Adrenal gland (tissue), 12 donors: Measurements from ENCODE around the gene KRT72. TPM values are rescaled to one million over a fixed set of nuclear protein-coding genes. Genes with fewer than 3 reads are reported as not detected.

Experiments used
- DNase-seq, 7 donors: peaks; one replicate each; pipeline ENCODE4 v3.0.0-alpha.2; 2019 to 2020
- H3K27ac ChIP-seq, 5 donors: fragments of 200-600 bp; sonication (generic) in 4 of 5; 1 replicate in 3 of 5; 2 replicates in 2 of 5; pipeline versions ENCODE4 v1.5.1 to v1.8.0; 2016 to 2020; ENCODE audit warnings: mild to moderate bottlenecking in 1 of 5
- H3K27me3 ChIP-seq: fragments of 200-600 bp; 2 replicates; pipeline ENCODE4 v1.8.0; 2021
- H3K36me3 ChIP-seq, 2 donors: fragments of 200-600 bp; replicated peaks in 1 of 2; 1 replicate in 1 of 2; 2 replicates in 1 of 2; pipeline versions ENCODE4 v1.5.1 to v1.8.0; 2018 to 2022
- H3K4me1 ChIP-seq, 2 donors: fragments of 200-600 bp; replicated peaks in 1 of 2; 1 replicate in 1 of 2; 2 replicates in 1 of 2; pipeline versions ENCODE4 v1.5.1 to v1.8.0; 2018 to 2021
- H3K4me3 ChIP-seq, 4 donors: fragments of 200-600 bp; sonication (generic) in 3 of 4; one replicate each; pipeline ENCODE4 v1.5.1; 2016 to 2018
- H3K9me3 ChIP-seq, 3 donors: fragments of 200-600 bp; sonication (generic) in 1 of 3; replicated peaks in 1 of 3; 1 replicate in 2 of 3; 2 replicates in 1 of 3; pipeline versions ENCODE4 v1.5.1 to v1.8.0; 2016 to 2021
- POLR2A ChIP-seq, 2 donors: fragments of 450-650 bp; IDR thresholded peaks; one replicate each; pipeline ENCODE4 v1.6.1; 2017; ENCODE audit warnings: antibody characterized with exemption in 2 of 2, mild to moderate bottlenecking in 2 of 2, moderate library complexity in 1 of 2
- WGBS, 4 donors: extraction: QIAGEN DNeasy Blood & Tissue Kit in 2 of 4; methylation state at CpG; one replicate each; pipeline versions ENCODE4 v1.1.5 to v1.1.7; 2013 to 2017; 5-methylcytosine and 5-hydroxymethylcytosine counted together
- intact Hi-C, 2 donors: fragments of 100-400 bp; cut with DNase I; formaldehyde crosslinking; loops; one replicate each; pipeline versions ENCODE4 v1.14.1 to v1.15.0; 2022 to 2023
- polyA plus RNA-seq, 3 donors: library from polyadenylated mRNA; stranded (reverse); fragments of 200-250 nt in 2 of 3; fragments of 350-450 nt in 1 of 3; fragmentation: Illumina TruSeq in 1 of 3; extraction: RNeasy Lipid Tissue Mini Kit (QIAGEN cat#74804) in 1 of 3; gene quantifications; one replicate each; pipeline ENCODE4 v1.2.3, GENCODE V29; 2013 to 2014
- total RNA-seq, 9 donors: library from RNA; depleted of rRNA in 4 of 9; stranded (reverse); fragments of >200 nt in 4 of 9; fragments of 120-200 nt in 1 of 9; fragmentation: NEBNext Ultra II Directional in 1 of 9; extraction: Animal tissue kit (Norgen Biotek cat#: 25700) in 1 of 9; gene quantifications; one replicate each; pipeline versions ENCODE4 v1.1.0 to v1.2.4, GENCODE V29; 2013 to 2023
- TF ChIP-seq, protein P1 (sequence below), 6 experiments: fragments of 450-650 bp in 4 of 6; fragments of 200-600 bp in 2 of 6; sonication (generic) in 1 of 6; IDR thresholded peaks; 1 replicate in 5 of 6; 2 replicates in 1 of 6; pipeline versions ENCODE4 v1.5.1 to v1.8.0; 2016 to 2021; ENCODE audit warnings: antibody characterized with exemption in 6 of 6, mild to moderate bottlenecking in 2 of 6, moderate library complexity in 1 of 6
- donor health status: healthy with polysubstance abuse.
- donor health status: Bipolar disorder and iron deficiency.
- donor health status: DM: yes; HTN: yes; CAD: no.
- donor health status: DM: no; HTN: no; CAD: no.
- donor health status: DM: no; HTN: no; CAD: no.
- donor health status: DM: yes; HTN: yes; CAD: no.

The KRT72 gene
- total and polyA plus RNA-seq, 12 donors: 0.14 to 2.7 TPM; not detected in 10

- intact Hi-C loops: no loop called here
- H3K4me1 ChIP-seq: no peaks in the 10 kb centered on the region
- H3K27me3 ChIP-seq: peaks cover 5% of the 10 kb centered on the region
- no peak overlapping the region for H3K4me3 ChIP-seq
- TF ChIP-seq, protein P1, sequence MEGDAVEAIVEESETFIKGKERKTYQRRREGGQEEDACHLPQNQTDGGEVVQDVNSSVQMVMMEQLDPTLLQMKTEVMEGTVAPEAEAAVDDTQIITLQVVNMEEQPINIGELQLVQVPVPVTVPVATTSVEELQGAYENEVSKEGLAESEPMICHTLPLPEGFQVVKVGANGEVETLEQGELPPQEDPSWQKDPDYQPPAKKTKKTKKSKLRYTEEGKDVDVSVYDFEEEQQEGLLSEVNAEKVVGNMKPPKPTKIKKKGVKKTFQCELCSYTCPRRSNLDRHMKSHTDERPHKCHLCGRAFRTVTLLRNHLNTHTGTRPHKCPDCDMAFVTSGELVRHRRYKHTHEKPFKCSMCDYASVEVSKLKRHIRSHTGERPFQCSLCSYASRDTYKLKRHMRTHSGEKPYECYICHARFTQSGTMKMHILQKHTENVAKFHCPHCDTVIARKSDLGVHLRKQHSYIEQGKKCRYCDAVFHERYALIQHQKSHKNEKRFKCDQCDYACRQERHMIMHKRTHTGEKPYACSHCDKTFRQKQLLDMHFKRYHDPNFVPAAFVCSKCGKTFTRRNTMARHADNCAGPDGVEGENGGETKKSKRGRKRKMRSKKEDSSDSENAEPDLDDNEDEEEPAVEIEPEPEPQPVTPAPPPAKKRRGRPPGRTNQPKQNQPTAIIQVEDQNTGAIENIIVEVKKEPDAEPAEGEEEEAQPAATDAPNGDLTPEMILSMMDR (IDR thresholded peaks at IDR 0.05): no peak
- no peak for TF ChIP-seq POLR2A (IDR thresholded peaks at IDR 0.05)
- H3K27ac ChIP-seq: no peak overlapping the region
- no peaks in the 10 kb centered on the region for H3K9me3 ChIP-seq
- DNase-seq: no peak
- WGBS, 4 donors: 63 to 68% (median 66%) methylated on average over 2 of the region's 2 CpGs
- H3K36me3 ChIP-seq: peaks cover 0 to 4% of the 10 kb centered on the region in 2 donors
Measured at GRCh38 chr12:52627395-52628110, 26.3 kb upstream of the KRT72 start.

GRCh38 chr12:52622349-52622748 lies 21.1 kb upstream of the KRT72 start:
- no peaks in the 10 kb centered on the region for H3K4me1 ChIP-seq
- no peak overlapping the region for H3K27ac ChIP-seq
- intact Hi-C loops: no loop called here
- H3K27me3 ChIP-seq: no peaks in the 10 kb centered on the region
- H3K36me3 ChIP-seq: peaks cover 0 to 4% of the 10 kb centered on the region in 2 donors
- H3K4me3 ChIP-seq: no peak overlapping the region
- no peak for TF ChIP-seq POLR2A (IDR thresholded peaks at IDR 0.05)
- TF ChIP-seq, protein P1 (IDR thresholded peaks at IDR 0.05): no peak
- DNase-seq: no peak
- no peaks in the 10 kb centered on the region for H3K9me3 ChIP-seq
- WGBS, 4 donors: 72 to 82% (median 77%) methylated on average over 5 of the region's 5 CpGs

- Histone ChIP-seq H3K9me3 (no peaks in the 10 kb centered on the region), H3K27me3 (no peaks in the 10 kb centered on the region), H3K36me3 (peaks cover 0 to 4% of the 10 kb centered on the region in 2 donors), H3K4me1 (no peaks in the 10 kb centered on the region), H3K27ac (no peak overlapping the region), H3K4me3 (no peak overlapping the region)
- no peak for DNase-seq
- intact Hi-C loops: no loop called here
- 68 to 79% (median 78%) methylated on average over 2 of the region's 2 CpGs for WGBS, 4 donors
- TF ChIP-seq POLR2A (IDR thresholded peaks at IDR 0.05): no peak
- TF ChIP-seq, protein P1 (IDR thresholded peaks at IDR 0.05): no peak
Measured at GRCh38 chr12:52618866-52619265, 17.6 kb upstream of the KRT72 start.

- H3K4me1 ChIP-seq: no peaks in the 10 kb centered on the region
- H3K27ac ChIP-seq: no peak within 1 kb of the TSS
- intact Hi-C loops: no loop called here
- H3K9me3 ChIP-seq: no peaks in the 10 kb centered on the region
- H3K27me3 ChIP-seq: no peaks in the 10 kb centered on the region
- TF ChIP-seq, protein P1 (IDR thresholded peaks at IDR 0.05): no peak
- TF ChIP-seq POLR2A (IDR thresholded peaks at IDR 0.05): no peak
- no peak for DNase-seq
- H3K36me3 ChIP-seq: no peaks in the 10 kb centered on the region
- 63 to 90% (median 82%) methylated on average over 2 to 14 of the region's 14 CpGs for WGBS, 4 donors
- no peak within 1 kb of the TSS for H3K4me3 ChIP-seq
Measured at GRCh38 chr12:52618216-52618615, 17.0 kb upstream of the KRT72 start, which contains the start of gene KRT73. Gene KRT73 (minus strand): TSS chr12:52618559. CDS start chr12:52618524, 35 bp downstream.
